ENCODE measurements around the gene C1orf232. TPM values are rescaled to one million over a fixed set of nuclear protein-coding genes. Genes with fewer than 3 reads are reported as not detected.

The C1orf232 gene
- total and polyA plus RNA-seq, 9 of the 15 experiments (the other 6 are each of a cell fraction or from before 2014, with no cell fraction given) = not detected

DNA sequence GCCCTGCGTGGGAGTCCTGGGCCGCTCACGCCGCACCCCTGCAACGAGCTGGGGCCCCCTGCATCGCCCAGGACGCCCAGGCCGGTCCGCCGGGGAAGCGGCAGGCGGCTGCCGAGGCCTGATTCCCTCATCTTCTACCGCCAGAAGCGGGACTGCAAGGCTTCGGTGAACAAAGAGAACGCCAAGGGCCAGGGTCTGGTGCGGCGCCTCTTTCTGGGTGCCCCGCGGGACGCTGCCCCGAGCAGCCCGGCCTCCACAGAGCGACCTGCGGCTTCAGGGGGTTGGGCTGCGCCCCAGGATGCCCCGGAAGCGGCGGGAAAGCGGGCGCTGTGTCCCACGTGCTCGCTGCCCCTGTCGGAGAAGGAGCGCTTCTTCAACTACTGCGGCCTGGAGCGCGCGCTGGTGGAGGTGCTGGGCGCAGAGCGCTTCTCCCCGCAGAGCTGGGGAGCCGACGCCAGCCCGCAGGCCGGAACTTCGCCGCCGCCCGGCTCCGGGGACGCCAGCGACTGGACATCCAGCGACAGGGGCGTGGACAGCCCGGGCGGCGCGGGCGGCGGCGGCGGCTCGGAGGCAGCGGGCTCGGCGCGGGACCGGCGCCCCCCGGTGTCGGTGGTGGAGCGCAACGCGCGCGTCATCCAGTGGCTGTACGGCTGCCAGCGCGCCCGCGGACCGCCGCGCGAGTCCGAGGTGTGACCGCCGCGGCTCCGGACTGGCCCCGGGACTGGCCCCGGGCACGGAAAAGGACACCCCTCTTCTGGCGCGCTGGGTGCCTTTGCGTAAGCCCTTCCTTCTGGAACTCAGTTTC is 7.1 kb downstream of the C1orf232 start (continued):
- peak; percentile 77 for TF ChIP-seq KDM5B (IDR thresholded peaks at IDR 0.05; ENCODE audit: insufficient replicate concordance, low read depth, low read length)
- no peak for TF ChIP-seq ZNF717 (CRISPR knock-in tag; IDR thresholded peaks at IDR 0.05)
- TF ChIP-seq ZNF699 (CRISPR knock-in tag; IDR thresholded peaks at IDR 0.05; ENCODE audit: insufficient replicate concordance) = no peak
- 0 out of 2 replicates have a peak, but pooled peaks have one; percentile 59 for TF ChIP-seq MTF1 (CRISPR knock-in tag; IDR thresholded peaks at IDR 0.05; ENCODE audit: borderline replicate concordance)
- TF ChIP-seq, protein P1, sequence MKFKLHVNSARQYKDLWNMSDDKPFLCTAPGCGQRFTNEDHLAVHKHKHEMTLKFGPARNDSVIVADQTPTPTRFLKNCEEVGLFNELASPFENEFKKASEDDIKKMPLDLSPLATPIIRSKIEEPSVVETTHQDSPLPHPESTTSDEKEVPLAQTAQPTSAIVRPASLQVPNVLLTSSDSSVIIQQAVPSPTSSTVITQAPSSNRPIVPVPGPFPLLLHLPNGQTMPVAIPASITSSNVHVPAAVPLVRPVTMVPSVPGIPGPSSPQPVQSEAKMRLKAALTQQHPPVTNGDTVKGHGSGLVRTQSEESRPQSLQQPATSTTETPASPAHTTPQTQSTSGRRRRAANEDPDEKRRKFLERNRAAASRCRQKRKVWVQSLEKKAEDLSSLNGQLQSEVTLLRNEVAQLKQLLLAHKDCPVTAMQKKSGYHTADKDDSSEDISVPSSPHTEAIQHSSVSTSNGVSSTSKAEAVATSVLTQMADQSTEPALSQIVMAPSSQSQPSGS (CRISPR knock-in tag; IDR thresholded peaks at IDR 0.05) = no peak
- TF ChIP-seq, protein P2, sequence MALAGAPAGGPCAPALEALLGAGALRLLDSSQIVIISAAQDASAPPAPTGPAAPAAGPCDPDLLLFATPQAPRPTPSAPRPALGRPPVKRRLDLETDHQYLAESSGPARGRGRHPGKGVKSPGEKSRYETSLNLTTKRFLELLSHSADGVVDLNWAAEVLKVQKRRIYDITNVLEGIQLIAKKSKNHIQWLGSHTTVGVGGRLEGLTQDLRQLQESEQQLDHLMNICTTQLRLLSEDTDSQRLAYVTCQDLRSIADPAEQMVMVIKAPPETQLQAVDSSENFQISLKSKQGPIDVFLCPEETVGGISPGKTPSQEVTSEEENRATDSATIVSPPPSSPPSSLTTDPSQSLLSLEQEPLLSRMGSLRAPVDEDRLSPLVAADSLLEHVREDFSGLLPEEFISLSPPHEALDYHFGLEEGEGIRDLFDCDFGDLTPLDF (CRISPR knock-in tag; IDR thresholded peaks at IDR 0.05) = peak; percentile 96
- TF ChIP-seq, protein P3, sequence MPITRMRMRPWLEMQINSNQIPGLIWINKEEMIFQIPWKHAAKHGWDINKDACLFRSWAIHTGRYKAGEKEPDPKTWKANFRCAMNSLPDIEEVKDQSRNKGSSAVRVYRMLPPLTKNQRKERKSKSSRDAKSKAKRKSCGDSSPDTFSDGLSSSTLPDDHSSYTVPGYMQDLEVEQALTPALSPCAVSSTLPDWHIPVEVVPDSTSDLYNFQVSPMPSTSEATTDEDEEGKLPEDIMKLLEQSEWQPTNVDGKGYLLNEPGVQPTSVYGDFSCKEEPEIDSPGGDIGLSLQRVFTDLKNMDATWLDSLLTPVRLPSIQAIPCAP (CRISPR knock-in tag; IDR thresholded peaks at IDR 0.05; ENCODE audit: borderline replicate concordance) = peak; percentile 64; the same call in 1 of the 2 replicates
- TF ChIP-seq HDGF (IDR thresholded peaks at IDR 0.05) = no peak
- TF ChIP-seq, protein P4, sequence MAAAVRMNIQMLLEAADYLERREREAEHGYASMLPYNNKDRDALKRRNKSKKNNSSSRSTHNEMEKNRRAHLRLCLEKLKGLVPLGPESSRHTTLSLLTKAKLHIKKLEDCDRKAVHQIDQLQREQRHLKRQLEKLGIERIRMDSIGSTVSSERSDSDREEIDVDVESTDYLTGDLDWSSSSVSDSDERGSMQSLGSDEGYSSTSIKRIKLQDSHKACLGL (CRISPR knock-in tag; IDR thresholded peaks at IDR 0.05; ENCODE audit: borderline replicate concordance, poor library complexity, severe bottlenecking) = peak; percentile 59
- no peak for TF ChIP-seq COPS2 (conservative IDR thresholded peaks at IDR 0.05)
- TF ChIP-seq POLR2G (IDR thresholded peaks at IDR 0.05; ENCODE audit: low read depth, low read length) = peak; percentile 94
- TF ChIP-seq CBFA2T3 (IDR thresholded peaks at IDR 0.05) = 0 out of 2 replicates have a peak, but pooled peaks have one; percentile 11
- no peak for TF ChIP-seq OTX1 (CRISPR knock-in tag; IDR thresholded peaks at IDR 0.05)
- no peak for TF ChIP-seq MAFF (IDR thresholded peaks at IDR 0.05; ENCODE audit: low read length)
- no peak for TF ChIP-seq SLC30A9 (CRISPR knock-in tag; IDR thresholded peaks at IDR 0.05)
- TF ChIP-seq, protein P5, sequence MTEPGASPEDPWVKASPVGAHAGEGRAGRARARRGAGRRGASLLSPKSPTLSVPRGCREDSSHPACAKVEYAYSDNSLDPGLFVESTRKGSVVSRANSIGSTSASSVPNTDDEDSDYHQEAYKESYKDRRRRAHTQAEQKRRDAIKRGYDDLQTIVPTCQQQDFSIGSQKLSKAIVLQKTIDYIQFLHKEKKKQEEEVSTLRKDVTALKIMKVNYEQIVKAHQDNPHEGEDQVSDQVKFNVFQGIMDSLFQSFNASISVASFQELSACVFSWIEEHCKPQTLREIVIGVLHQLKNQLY (CRISPR knock-in tag; conservative IDR thresholded peaks at IDR 0.05) = peak in 1 of 2 experiments; percentile 77; a peak in 2 of 4 replicates
- no peak for TF ChIP-seq CBX2 (IDR thresholded peaks at IDR 0.05; ENCODE audit: insufficient read depth, low read length, poor library complexity, severe bottlenecking)
- TF ChIP-seq, protein P6, sequence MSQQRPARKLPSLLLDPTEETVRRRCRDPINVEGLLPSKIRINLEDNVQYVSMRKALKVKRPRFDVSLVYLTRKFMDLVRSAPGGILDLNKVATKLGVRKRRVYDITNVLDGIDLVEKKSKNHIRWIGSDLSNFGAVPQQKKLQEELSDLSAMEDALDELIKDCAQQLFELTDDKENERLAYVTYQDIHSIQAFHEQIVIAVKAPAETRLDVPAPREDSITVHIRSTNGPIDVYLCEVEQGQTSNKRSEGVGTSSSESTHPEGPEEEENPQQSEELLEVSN (IDR thresholded peaks at IDR 0.05; ENCODE audit: borderline replicate concordance in 1 of 2, extremely low read depth in 1 of 2, insufficient read depth in 1 of 2, insufficient read length in 1 of 2, low read depth in 1 of 2, low read length in 1 of 2, poor library complexity in 1 of 2, severe bottlenecking in 1 of 2) = peak; percentile 96 to 98
- TF ChIP-seq EWSR1 (IDR thresholded peaks at IDR 0.05; ENCODE audit: borderline replicate concordance, low read depth, partially characterized antibody) = no peak
